ENCODE measurements around the gene RALB. TPM values are rescaled to one million over a fixed set of nuclear protein-coding genes. Genes with fewer than 3 reads are reported as not detected.
A peak's percentile ranks its signal among the peaks of the same experiment; 100 is the strongest.

The RALB gene
- total and polyA plus RNA-seq, 9 donors = 42.4 to 73.0 (median 57.2) TPM

GRCh38 chr2:120313695-120314615, 61.3 kb downstream of the RALB start:
- Histone ChIP-seq H3K27me3 (ENCODE audit: control insufficient read depth, insufficient read depth, low read length) (peaks cover 9% of the 10 kb centered on the region), H3K36me3 (ENCODE audit: control insufficient read depth, insufficient read depth, low read length) (no peaks in the 10 kb centered on the region), H3K9me3 (replicated peaks; ENCODE audit: control insufficient read depth, low read depth, low read length) (no peaks in the 10 kb centered on the region), H3K27ac (ENCODE audit: low read length) (peak overlapping the region; percentile 6), H3K4me3 (ENCODE audit: low read length) (peak overlapping the region; percentile 47), H3K4me1 (ENCODE audit: control insufficient read depth, insufficient read depth, low read length) (peaks cover 26% of the 10 kb centered on the region)
- 60% methylated on average over 36 of the region's 39 CpGs for WGBS (ENCODE audit: insufficient coverage)
- DNase-seq = no peak

- no peak overlapping the region for H3K4me3 ChIP-seq (ENCODE audit: low read length)
- 65% methylated on average over 17 of the region's 19 CpGs for WGBS (ENCODE audit: insufficient coverage)
- peak; percentile 61 for DNase-seq
- H3K27me3 ChIP-seq (ENCODE audit: control insufficient read depth, insufficient read depth, low read length) = peaks cover 13% of the 10 kb centered on the region
- no peaks in the 10 kb centered on the region for H3K36me3 ChIP-seq (ENCODE audit: control insufficient read depth, insufficient read depth, low read length)
- no peaks in the 10 kb centered on the region for H3K9me3 ChIP-seq (replicated peaks; ENCODE audit: control insufficient read depth, low read depth, low read length)
- H3K4me1 ChIP-seq (ENCODE audit: control insufficient read depth, insufficient read depth, low read length) = peaks cover 35% of the 10 kb centered on the region
- no peak overlapping the region for H3K27ac ChIP-seq (ENCODE audit: low read length)
Observed at GRCh38 chr2:120314690-120315366, 62.2 kb downstream of the RALB start.

- Histone ChIP-seq H3K4me3 (ENCODE audit: low read length) (no peak overlapping the region), H3K27me3 (ENCODE audit: control insufficient read depth, insufficient read depth, low read length) (peaks cover 16% of the 10 kb centered on the region), H3K36me3 (ENCODE audit: control insufficient read depth, insufficient read depth, low read length) (no peaks in the 10 kb centered on the region), H3K27ac (ENCODE audit: low read length) (no peak overlapping the region), H3K4me1 (ENCODE audit: control insufficient read depth, insufficient read depth, low read length) (peaks cover 42% of the 10 kb centered on the region), H3K9me3 (replicated peaks; ENCODE audit: control insufficient read depth, low read depth, low read length) (no peaks in the 10 kb centered on the region)
- DNase-seq = no peak
- 86% methylated on average over 16 of the region's 17 CpGs for WGBS (ENCODE audit: insufficient coverage)
Observed at GRCh38 chr2:120315367-120316033, 62.8 kb downstream of the RALB start.

GRCh38 chr2:120316071-120316470, 63.4 kb downstream of the RALB start:
- no peak overlapping the region for H3K4me3 ChIP-seq (ENCODE audit: low read length)
- H3K9me3 ChIP-seq (replicated peaks; ENCODE audit: control insufficient read depth, low read depth, low read length) = no peaks in the 10 kb centered on the region
- H3K27ac ChIP-seq (ENCODE audit: low read length) = no peak overlapping the region
- 61% methylated on average over 5 of the region's 5 CpGs for WGBS (ENCODE audit: insufficient coverage)
- H3K36me3 ChIP-seq (ENCODE audit: control insufficient read depth, insufficient read depth, low read length) = no peaks in the 10 kb centered on the region
- H3K27me3 ChIP-seq (ENCODE audit: control insufficient read depth, insufficient read depth, low read length) = peaks cover 16% of the 10 kb centered on the region
- no peak for DNase-seq
- H3K4me1 ChIP-seq (ENCODE audit: control insufficient read depth, insufficient read depth, low read length) = peaks cover 44% of the 10 kb centered on the region

- Histone ChIP-seq H3K9me3 (replicated peaks; ENCODE audit: control insufficient read depth, low read depth, low read length) (no peaks in the 10 kb centered on the region), H3K36me3 (ENCODE audit: control insufficient read depth, insufficient read depth, low read length) (no peaks in the 10 kb centered on the region), H3K27me3 (ENCODE audit: control insufficient read depth, insufficient read depth, low read length) (peaks cover 16% of the 10 kb centered on the region), H3K4me1 (ENCODE audit: control insufficient read depth, insufficient read depth, low read length) (peaks cover 44% of the 10 kb centered on the region), H3K27ac (ENCODE audit: low read length) (no peak overlapping the region), H3K4me3 (ENCODE audit: low read length) (no peak overlapping the region)
- no peak for DNase-seq
- 82% methylated on average over 12 of the region's 15 CpGs for WGBS (ENCODE audit: insufficient coverage)
Observed at GRCh38 chr2:120316528-120317179, 64.0 kb downstream of the RALB start.

GRCh38 chr2:120317180-120317533, 64.5 kb downstream of the RALB start:
- Histone ChIP-seq H3K4me3 (ENCODE audit: low read length) (no peak overlapping the region), H3K27ac (ENCODE audit: low read length) (no peak overlapping the region), H3K27me3 (ENCODE audit: control insufficient read depth, insufficient read depth, low read length) (peaks cover 16% of the 10 kb centered on the region), H3K36me3 (ENCODE audit: control insufficient read depth, insufficient read depth, low read length) (no peaks in the 10 kb centered on the region), H3K4me1 (ENCODE audit: control insufficient read depth, insufficient read depth, low read length) (peaks cover 44% of the 10 kb centered on the region), H3K9me3 (replicated peaks; ENCODE audit: control insufficient read depth, low read depth, low read length) (no peaks in the 10 kb centered on the region)
- DNase-seq = no peak

GRCh38 chr2:120317916-120318315, 65.3 kb downstream of the RALB start:
- no peaks in the 10 kb centered on the region for H3K36me3 ChIP-seq (ENCODE audit: control insufficient read depth, insufficient read depth, low read length)
- no peak overlapping the region for H3K27ac ChIP-seq (ENCODE audit: low read length)
- H3K4me1 ChIP-seq (ENCODE audit: control insufficient read depth, insufficient read depth, low read length) = peaks cover 42% of the 10 kb centered on the region
- 83% methylated on average over 7 of the region's 8 CpGs for WGBS (ENCODE audit: insufficient coverage)
- no peak overlapping the region for H3K4me3 ChIP-seq (ENCODE audit: low read length)
- H3K9me3 ChIP-seq (replicated peaks; ENCODE audit: control insufficient read depth, low read depth, low read length) = no peaks in the 10 kb centered on the region
- DNase-seq = no peak
- peaks cover 16% of the 10 kb centered on the region for H3K27me3 ChIP-seq (ENCODE audit: control insufficient read depth, insufficient read depth, low read length)

- Histone ChIP-seq H3K4me3 (ENCODE audit: low read length) (no peak overlapping the region), H3K4me1 (ENCODE audit: control insufficient read depth, insufficient read depth, low read length) (peaks cover 43% of the 10 kb centered on the region), H3K27me3 (ENCODE audit: control insufficient read depth, insufficient read depth, low read length) (peaks cover 15% of the 10 kb centered on the region), H3K36me3 (ENCODE audit: control insufficient read depth, insufficient read depth, low read length) (no peaks in the 10 kb centered on the region), H3K27ac (ENCODE audit: low read length) (peak overlapping the region; percentile 35), H3K9me3 (replicated peaks; ENCODE audit: control insufficient read depth, low read depth, low read length) (no peaks in the 10 kb centered on the region)
- DNase-seq = peak; percentile 86
- WGBS (ENCODE audit: insufficient coverage) = 37% methylated on average over 2 of the region's 8 CpGs
Observed at GRCh38 chr2:120318626-120319025, 66.0 kb downstream of the RALB start.

- Histone ChIP-seq H3K27me3 (ENCODE audit: control insufficient read depth, insufficient read depth, low read length) (peaks cover 11% of the 10 kb centered on the region), H3K4me3 (ENCODE audit: low read length) (no peak overlapping the region), H3K36me3 (ENCODE audit: control insufficient read depth, insufficient read depth, low read length) (no peaks in the 10 kb centered on the region), H3K27ac (ENCODE audit: low read length) (peak overlapping the region; percentile 35), H3K9me3 (replicated peaks; ENCODE audit: control insufficient read depth, low read depth, low read length) (no peaks in the 10 kb centered on the region), H3K4me1 (ENCODE audit: control insufficient read depth, insufficient read depth, low read length) (peaks cover 43% of the 10 kb centered on the region)
- no peak for DNase-seq
- WGBS (ENCODE audit: insufficient coverage) = 38% methylated on average over 9 of the region's 10 CpGs
Observed at GRCh38 chr2:120319123-120319522, 66.5 kb downstream of the RALB start.

Data from muscle of leg (tissue), 11 donors.